ENCODE results near the gene MAPK7.

MAPK7 gene

GRCh38 chr17:19380481-19381301, 2.4 kb downstream of the MAPK7 start:
- no peak for DNase-seq (ENCODE audit: low read depth in 2 of 2)

DNA sequence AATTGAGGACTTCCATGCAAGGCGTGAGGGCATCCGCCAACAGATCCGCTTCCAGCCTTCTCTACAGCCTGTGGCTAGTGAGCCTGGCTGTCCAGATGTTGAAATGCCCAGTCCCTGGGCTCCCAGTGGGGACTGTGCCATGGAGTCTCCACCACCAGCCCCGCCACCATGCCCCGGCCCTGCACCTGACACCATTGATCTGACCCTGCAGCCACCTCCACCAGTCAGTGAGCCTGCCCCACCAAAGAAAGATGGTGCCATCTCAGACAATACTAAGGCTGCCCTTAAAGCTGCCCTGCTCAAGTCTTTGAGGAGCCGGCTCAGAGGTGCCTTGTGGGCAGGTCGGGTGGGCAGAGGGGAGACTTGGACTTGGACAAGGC, 3.1 kb downstream of the MAPK7 start:
- DNase-seq (ENCODE audit: low read depth in 2 of 2), result no peak

DNA sequence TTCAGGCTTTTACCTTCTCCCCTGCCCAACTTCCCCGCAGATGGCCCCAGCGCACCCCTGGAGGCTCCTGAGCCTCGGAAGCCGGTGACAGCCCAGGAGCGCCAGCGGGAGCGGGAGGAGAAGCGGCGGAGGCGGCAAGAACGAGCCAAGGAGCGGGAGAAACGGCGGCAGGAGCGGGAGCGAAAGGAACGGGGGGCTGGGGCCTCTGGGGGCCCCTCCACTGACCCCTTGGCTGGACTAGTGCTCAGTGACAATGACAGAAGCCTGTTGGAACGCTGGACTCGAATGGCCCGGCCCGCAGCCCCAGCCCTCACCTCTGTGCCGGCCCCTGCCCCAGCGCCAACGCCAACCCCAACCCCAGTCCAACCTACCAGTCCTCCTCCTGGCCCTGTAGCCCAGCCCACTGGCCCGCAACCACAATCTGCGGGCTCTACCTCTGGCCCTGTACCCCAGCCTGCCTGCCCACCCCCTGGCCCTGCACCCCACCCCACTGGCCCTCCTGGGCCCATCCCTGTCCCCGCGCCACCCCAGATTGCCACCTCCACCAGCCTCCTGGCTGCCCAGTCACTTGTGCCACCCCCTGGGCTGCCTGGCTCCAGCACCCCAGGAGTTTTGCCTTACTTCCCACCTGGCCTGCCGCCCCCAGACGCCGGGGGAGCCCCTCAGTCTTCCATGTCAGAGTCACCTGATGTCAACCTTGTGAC, 3.6 kb downstream of the MAPK7 start:
- DNase-seq (ENCODE audit: low read depth in 2 of 2), result no peak

GRCh38 chr17:19382531-19383444, 4.5 kb downstream of the MAPK7 start:
- no peak for DNase-seq (ENCODE audit: low read depth in 2 of 2)

GRCh38 chr17:19383681-19384470, 5.6 kb downstream of the MAPK7 start:
- no peak for DNase-seq (ENCODE audit: low read depth in 2 of 2)

DNA sequence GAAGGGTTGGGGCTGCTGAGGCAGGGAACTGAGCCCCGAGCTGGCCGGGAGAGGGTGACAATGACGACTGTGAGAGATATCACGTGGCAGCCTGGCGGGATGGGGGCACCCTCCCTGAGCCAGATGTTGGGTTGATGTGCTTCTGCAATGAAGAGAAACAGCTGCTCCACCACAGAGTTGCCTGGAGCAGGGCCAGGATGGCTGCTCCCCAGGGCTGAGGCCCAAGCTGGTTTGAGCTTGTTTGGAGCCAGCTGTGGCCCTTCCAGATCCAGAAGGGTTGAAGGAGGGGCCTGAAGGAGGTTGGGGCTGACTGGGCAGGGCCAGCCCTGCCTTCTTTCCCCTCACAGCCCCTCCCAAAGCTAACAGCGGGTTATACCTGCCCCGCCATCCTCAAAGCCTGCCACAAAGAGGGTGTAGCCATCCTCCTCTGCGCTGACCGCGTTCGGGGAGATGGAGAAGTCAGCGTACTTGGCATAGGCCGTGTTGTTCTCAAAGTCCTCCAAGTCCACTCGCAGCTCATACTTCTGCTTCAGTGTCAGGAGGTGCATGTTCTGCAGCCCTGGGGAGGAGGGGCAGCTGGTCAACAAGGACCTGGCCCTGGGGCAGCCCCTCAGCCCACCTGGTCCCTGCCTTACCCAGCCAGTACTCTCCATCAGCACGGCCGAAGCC, 6.6 kb downstream of the MAPK7 start:
- DNase-seq (ENCODE audit: low read depth in 2 of 2), result peak; percentile 89 to 90

- DNase-seq (ENCODE audit: low read depth in 2 of 2), result no peak
These were observed 7.3 kb downstream of the MAPK7 start for GRCh38 chr17:19385521-19385983.

- peak; percentile 48 to 51 for DNase-seq (ENCODE audit: low read depth in 2 of 2)
These were observed 8.0 kb downstream of the MAPK7 start for GRCh38 chr17:19386051-19386929.

- DNase-seq (ENCODE audit: low read depth in 2 of 2), result peak; percentile 97 to 98
These were observed 8.9 kb downstream of the MAPK7 start, which contains the start of gene MFAP4 for GRCh38 chr17:19386974-19387920. TSS of gene MFAP4 (minus strand) at chr17:19387190. CDS start at chr17:19387155, 35 bp downstream.

- DNase-seq (ENCODE audit: low read depth in 2 of 2), result peak; percentile 73 to 78
These were observed 9.7 kb downstream of the MAPK7 start for GRCh38 chr17:19387921-19388521.

- DNase-seq (ENCODE audit: low read depth in 2 of 2), result no peak
These were observed 10.8 kb downstream of the MAPK7 start for GRCh38 chr17:19388791-19389785.

- DNase-seq (ENCODE audit: low read depth in 2 of 2), result no peak
These were observed 12.7 kb downstream of the MAPK7 start for GRCh38 chr17:19390951-19391350.

DNA sequence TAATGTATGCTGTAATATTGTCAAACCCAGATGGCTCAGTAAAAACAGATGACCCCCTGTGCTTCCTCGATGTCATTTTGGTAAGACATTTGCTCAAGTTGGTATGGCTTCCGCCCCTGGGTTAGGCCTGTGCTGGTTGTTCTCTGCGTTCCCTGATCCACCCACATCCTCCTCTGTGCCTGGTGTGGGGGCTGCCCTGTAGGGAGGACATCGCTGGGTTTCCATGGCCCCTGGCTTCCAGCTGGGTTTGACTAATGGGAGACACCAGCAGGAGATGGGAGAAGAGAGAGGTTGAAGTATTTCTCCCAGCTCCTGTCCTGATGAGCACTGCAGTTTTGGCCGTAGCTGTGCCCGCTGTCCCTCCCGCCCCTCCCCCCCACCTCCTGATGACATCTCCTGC, 13.1 kb downstream of the MAPK7 start:
- DNase-seq (ENCODE audit: low read depth in 2 of 2), result no peak

- no peak for DNase-seq (ENCODE audit: low read depth in 2 of 2)
These were observed 14.0 kb downstream of the MAPK7 start for GRCh38 chr17:19392303-19392702.

DNA sequence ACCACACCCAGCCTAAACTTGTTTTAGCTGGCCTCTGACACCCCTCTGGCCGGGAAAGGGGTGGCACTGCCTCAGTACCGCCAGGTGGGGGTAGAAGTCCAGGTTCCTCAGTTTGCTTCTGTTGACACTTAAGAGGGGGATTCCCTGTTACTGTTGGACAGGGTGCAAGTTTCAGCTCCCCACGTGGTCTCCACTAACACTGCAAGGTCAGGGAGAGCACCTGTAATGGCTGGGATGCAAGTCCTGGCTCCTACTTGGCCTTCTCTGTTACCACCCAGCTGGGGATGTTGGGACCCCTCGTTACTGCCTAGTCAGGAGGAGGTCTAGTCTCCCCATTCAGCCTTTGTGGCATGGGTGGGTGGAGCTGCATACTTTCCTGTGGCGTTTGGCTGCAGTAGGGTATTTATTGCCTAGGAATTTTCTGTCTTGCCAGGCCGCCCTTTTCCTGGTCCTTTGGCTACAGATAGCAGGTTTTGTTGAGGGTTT, 19.3 kb downstream of the MAPK7 start:
- no peak for DNase-seq (ENCODE audit: low read depth in 2 of 2)
